ENCODE measurements around the gene FPR2.

FPR2 gene

GRCh38 chr19:51807925-51808324 lies 46.9 kb downstream of the FPR2 start:
- no peak for DNase-seq

- DNase-seq, result no peak
Observed at GRCh38 chr19:51808333-51808986, 47.5 kb downstream of the FPR2 start.

DNA sequence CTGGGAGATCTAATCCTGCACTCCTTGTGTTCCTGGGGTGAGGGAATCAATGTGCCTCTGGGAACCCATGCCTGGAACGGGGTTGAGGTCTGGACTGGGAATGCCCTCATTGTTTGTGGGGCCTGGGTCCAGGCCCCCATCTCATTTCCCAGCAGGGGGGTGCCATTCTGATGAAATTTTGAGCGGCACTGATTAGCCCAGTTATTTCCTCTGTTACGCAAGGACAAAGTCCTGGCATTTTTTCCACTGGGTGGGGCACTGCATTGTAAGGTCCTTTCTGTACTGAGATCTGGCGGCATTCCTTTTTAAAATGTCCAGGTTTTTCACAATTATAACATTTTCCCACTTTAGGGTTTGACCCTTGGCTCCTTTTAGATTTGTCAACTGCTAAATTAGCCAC lies 48.8 kb downstream of the FPR2 start:
- DNase-seq, result no peak

DNA sequence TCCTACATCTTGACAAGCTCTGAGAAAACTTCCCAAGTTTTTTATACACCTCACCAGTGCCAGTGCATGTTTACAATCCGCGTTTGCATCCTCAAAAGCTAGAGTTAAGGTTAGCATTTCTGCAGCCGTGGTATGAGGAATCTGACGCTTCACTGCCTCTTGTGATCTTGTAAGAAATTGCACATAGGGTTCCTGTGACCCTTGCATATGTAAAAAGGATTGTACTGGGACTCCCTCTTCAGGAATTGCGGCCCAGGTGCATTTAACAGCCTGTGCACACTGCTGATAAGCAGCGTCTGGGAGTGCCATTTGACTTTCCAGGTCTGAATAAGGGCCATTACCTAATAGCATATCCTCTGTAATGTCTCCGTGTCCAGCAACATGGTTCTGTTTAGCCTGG lies 49.2 kb downstream of the FPR2 start:
- DNase-seq, result no peak

DNA sequence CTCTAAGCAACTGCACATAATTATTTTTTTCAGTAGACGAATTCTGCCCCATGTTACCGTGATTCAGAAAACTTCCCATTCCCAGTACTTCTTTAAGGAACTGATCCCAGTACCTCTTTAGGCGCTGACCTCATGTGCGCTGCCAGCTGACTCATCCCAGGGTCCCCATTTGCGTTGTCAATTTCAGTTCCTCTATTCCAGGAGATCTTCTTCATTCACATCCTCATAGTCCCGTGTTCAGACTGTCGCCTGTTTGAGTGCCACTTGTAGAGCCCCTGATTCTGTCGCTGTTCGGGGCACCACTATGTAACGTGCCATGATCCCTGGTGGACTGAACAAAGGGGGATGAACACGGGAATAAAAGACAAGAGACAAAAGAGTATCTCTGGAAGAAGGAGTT lies 50.4 kb downstream of the FPR2 start:
- DNase-seq, result no peak

GRCh38 chr19:51815043-51815442 lies 54.1 kb downstream of the FPR2 start:
- DNase-seq, result no peak

DNA sequence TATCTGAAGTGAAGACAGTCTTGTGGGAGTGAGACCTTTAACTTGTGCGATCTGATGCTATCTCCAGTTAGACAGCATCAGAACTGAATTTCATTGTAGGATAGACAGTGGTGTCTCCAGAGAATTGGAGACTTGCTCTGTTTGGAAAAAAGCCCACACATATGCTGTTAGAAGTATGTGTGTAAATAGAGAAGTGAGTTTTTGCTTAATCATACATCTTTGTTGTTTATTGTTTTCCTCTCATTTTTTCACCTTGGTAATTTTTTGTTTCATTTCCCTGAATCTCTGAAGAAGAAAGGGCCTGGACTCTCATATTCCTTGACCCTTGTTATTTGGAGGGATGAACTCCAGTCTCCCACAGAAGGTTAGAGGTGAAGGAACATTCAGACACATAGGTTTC lies 55.7 kb downstream of the FPR2 start:
- DNase-seq, result no peak

DNA sequence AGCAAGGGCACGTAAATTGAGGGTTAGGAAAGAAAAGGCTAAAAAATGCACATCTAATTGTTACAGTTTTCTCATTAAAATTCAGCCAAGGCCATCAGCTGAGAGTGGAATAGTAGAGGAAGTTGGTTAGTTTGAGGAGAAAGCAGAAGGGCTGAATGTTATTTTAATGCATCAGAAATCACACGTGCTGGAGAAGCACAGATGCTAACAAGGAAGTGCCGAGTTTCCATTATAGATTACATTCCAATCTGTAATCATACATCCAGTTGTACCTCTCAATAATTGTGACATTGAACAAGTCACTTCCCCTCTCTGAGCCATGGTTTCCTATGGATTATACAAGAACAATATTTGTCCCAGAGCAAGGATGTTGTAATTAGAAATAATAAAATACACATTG lies 59.0 kb downstream of the FPR2 start:
- no peak for DNase-seq

Data from amniotic stem cell (primary cell).